Muscle layer of duodenum (tissue), 2 donors: Measurements from ENCODE around the gene TFF2.

Source experiments
- H3K27ac ChIP-seq: one replicate; pipeline ENCODE4 v1.7.0; 2013; ENCODE audit warnings: mild to moderate bottlenecking, low read length
- H3K27me3 ChIP-seq: one replicate; pipeline ENCODE4 v1.7.0; 2013; ENCODE audit warnings: low read depth, mild to moderate bottlenecking, control low read depth, low read length
- H3K36me3 ChIP-seq, 2 donors: one replicate each; pipeline ENCODE4 v1.7.0; 2013; ENCODE audit warnings: low read length in 2 of 2, control low read depth in 1 of 2, mild to moderate bottlenecking in 1 of 2; ENCODE audit not compliant: insufficient read depth in 2 of 2, control insufficient read depth in 1 of 2
- H3K4me1 ChIP-seq, 2 donors: one replicate each; pipeline ENCODE4 v1.7.0; 2013; ENCODE audit warnings: low read length in 2 of 2, mild to moderate bottlenecking in 2 of 2, control low read depth in 1 of 2, moderate library complexity in 1 of 2; ENCODE audit not compliant: insufficient read depth in 2 of 2, control insufficient read depth in 1 of 2
- H3K4me3 ChIP-seq, 2 donors: one replicate each; pipeline ENCODE4 v1.7.0; 2013; ENCODE audit warnings: low read length in 2 of 2, low read depth in 1 of 2, mild to moderate bottlenecking in 1 of 2
- H3K9me3 ChIP-seq, 2 donors: one replicate each; pipeline ENCODE4 v1.7.0; 2013; ENCODE audit warnings: low read length in 2 of 2, control low read depth in 1 of 2, mild to moderate bottlenecking in 1 of 2; ENCODE audit not compliant: control insufficient read depth in 1 of 2
- donor health status: healthy.

TFF2 gene

DNA sequence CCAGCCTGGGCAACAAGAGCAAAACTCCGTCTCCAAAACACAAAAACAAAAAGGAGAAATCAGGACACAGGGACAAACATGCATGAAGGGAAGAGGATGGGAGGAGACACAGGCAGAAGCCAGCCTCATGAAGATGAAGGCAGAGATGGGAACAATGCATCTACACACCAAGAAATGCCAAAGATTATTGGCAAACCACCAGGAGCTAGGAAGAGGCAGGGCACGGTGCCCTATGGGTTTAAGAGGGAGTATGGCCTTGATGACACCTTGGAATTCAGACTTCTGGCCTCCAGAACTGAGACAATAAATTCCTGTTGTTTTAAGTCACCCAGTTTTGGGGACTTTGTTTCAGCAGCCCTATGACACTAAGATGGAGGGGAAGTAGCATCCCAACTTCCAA lies 39.9 kb upstream of the TFF2 start:
- H3K4me3 ChIP-seq = no peak overlapping the region
- no peaks in the 10 kb centered on the region for H3K9me3 ChIP-seq
- H3K4me1 ChIP-seq = no peaks in the 10 kb centered on the region
- H3K27ac ChIP-seq = no peak overlapping the region
- no peaks in the 10 kb centered on the region for H3K27me3 ChIP-seq
- H3K36me3 ChIP-seq = no peaks in the 10 kb centered on the region

DNA sequence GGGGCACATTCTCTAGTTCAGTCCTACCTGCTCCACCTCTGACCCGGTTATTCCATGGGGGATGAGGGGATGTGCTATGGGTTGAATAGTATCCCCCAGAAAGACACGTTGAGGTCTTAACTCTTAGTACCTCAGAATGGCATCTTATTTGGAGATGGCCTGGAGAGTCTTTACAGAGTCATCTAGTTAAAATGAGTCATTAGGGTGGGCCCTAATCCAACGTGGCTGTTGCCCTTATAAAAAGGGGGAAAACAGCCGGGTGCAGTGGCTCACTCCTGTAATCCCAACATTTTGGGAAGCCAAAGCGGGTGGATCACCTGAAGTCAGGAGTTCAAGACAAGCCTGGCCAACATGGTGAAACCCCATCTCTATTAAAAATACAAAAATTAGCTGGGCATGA lies 39.4 kb upstream of the TFF2 start:
- Histone ChIP-seq H3K9me3 (no peaks in the 10 kb centered on the region), H3K4me3 (no peak overlapping the region), H3K36me3 (no peaks in the 10 kb centered on the region), H3K27ac (no peak overlapping the region), H3K4me1 (no peaks in the 10 kb centered on the region), H3K27me3 (no peaks in the 10 kb centered on the region)

DNA sequence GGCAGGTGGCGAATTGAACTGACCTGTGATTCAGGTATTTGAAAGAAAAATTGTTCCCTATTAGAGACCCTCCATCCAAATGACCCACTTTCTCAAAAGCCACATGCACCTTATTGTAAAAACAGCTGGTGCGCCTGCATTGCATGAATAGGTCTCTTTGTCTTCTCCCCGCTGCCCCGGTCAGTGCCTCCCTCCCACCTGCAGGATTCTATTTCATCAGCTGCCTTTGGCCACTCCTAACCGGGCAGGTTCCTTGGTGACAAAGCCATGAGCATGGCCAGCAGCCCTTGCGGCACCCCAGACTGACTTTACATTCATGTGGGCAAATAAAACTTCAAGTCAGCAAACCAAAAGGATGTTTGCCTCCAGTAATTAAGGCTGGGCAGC lies 38.6 kb upstream of the TFF2 start:
- H3K9me3 ChIP-seq = no peaks in the 10 kb centered on the region
- H3K27ac ChIP-seq = peak overlapping the region; percentile 61
- no peaks in the 10 kb centered on the region for H3K36me3 ChIP-seq
- H3K4me3 ChIP-seq = no peak overlapping the region
- no peaks in the 10 kb centered on the region for H3K27me3 ChIP-seq
- H3K4me1 ChIP-seq = no peaks in the 10 kb centered on the region

DNA sequence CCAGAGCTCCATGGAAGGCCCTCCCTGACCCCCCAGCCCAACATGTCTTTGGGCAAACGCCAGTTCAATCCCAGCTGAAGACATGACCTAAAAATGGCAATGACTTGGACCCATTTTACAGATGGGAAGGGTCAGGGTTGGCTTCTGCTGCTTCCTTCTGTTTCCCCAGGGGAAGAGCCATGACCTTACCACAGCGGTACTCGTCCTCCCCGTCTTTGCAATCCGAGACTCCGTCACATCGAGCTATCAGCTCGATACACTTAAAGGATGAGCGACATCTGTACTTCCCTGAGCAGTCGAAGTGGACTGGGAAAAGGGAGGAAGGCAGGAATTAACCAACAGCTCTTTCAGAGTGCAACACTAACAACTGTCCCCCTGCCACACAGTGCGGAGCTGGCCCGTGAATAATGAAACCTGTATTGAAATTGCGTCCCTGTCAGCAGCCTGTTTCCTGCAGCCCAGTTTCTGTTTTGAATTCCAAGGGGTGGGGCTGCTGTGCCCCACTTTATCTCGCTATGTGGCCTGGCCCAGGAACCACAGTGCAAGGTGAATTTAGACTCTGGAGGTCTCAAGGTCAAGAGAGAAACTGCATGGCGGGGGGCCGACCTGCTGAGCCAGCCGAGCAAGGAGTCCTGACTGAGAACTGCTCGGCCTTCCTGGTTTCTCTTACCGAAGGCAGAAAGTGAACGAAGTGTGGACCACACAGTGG lies 38.1 kb upstream of the TFF2 start:
- Histone ChIP-seq H3K27ac (peak overlapping the region; percentile 61), H3K36me3 (no peaks in the 10 kb centered on the region), H3K4me1 (no peaks in the 10 kb centered on the region), H3K9me3 (no peaks in the 10 kb centered on the region), H3K4me3 (peak overlapping the region in 1 of 2 donors; percentile 42), H3K27me3 (no peaks in the 10 kb centered on the region)

DNA sequence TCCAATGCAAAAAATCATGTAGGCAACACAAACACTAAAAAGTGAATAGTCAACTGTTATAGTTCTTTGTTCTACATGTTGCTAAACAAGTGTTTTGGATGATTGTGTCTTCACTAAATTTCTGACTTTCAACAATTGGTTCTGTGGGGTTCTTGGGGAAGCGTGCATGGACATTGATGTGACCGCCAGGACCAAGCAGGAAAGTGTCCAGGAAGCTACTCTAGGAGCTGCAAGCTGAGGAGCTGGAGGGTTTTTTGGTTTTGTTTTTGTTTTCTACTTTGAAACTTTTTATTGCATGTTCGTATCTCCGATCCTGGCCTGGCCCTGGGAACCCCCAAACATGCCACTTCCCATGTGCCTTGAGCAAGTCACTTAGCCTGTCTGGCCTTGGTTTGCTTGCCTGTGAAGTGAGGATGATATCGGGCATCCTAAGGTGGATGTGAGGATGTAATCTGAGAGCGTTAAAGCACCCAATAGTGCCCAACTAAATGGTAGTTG lies 37.1 kb upstream of the TFF2 start:
- H3K27ac ChIP-seq = no peak overlapping the region
- no peaks in the 10 kb centered on the region for H3K36me3 ChIP-seq
- H3K9me3 ChIP-seq = no peaks in the 10 kb centered on the region
- no peaks in the 10 kb centered on the region for H3K27me3 ChIP-seq
- no peak overlapping the region for H3K4me3 ChIP-seq
- no peaks in the 10 kb centered on the region for H3K4me1 ChIP-seq

DNA sequence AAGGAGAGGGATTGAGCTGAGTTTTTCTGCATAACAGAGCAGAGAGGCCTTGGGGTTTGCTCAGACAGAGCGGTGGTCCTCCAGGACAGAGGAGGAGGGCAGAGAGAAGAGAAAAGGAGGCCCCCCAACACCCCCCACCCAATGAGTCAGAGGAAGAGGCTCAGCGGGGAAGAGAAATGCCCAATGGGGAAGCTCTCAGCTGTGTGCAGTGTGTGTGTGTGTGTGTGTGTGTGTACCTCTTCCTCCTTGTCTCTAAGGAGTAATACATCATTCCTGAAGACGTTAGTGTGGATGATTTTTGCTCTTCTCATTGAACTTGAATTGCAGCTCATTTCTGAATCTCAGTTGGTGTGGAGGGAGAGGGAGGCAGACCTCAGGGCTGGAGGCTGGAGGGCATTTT lies 36.4 kb upstream of the TFF2 start:
- H3K4me1 ChIP-seq = no peaks in the 10 kb centered on the region
- no peaks in the 10 kb centered on the region for H3K36me3 ChIP-seq
- H3K4me3 ChIP-seq = no peak overlapping the region
- H3K27ac ChIP-seq = no peak overlapping the region
- H3K27me3 ChIP-seq = no peaks in the 10 kb centered on the region
- H3K9me3 ChIP-seq = peaks cover 0 to 3% of the 10 kb centered on the region in 2 donors

DNA sequence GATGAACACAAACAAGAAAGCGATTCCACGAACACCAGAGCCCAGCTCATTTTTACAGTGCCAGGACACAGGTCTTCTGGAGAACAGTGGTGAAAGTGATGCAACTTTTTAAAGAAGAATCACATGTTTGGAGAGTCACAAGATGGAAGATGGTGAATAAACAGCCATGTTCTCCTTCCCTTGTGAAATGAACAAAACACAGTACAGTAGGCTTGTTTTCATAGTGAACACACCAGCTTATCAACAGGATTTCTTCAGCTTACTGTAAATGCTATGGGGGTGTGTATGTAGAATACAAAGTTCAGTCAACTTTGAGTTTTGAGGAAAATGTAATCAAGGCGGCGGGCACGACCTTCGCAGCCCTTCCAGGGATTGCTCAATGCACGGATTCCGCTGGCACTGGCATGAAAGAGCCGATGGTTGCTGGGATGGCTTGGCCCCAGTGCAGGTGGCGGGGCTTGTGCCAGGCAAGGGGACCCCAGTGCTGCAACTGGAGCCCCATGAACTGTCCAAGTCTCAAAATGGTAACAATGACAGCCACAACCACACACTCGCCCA lies 35.3 kb upstream of the TFF2 start:
- H3K4me1 ChIP-seq = no peaks in the 10 kb centered on the region
- H3K27me3 ChIP-seq = no peaks in the 10 kb centered on the region
- H3K9me3 ChIP-seq = peaks cover 4 to 13% of the 10 kb centered on the region in 2 donors
- no peak overlapping the region for H3K4me3 ChIP-seq
- peak overlapping the region; percentile 73 for H3K27ac ChIP-seq
- no peaks in the 10 kb centered on the region for H3K36me3 ChIP-seq

DNA sequence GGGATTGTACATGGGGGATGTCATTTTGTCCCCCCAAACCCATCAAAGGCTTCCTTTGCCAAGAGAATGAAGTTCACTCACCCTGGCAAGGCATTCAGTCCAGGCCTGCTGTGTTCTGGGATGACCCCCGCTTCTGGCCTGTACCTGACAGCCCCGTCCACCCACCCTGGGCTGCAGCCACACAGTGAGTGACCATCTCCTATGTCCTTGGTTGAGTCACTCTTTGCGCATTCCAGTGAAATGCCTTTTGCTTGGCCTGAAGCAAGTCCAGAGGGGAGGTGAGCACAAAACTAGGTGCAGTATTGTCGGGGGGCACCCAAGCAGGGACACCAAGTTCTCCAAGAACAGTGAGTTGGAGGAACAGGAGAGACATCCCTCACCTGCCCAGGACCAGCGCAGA lies 34.8 kb upstream of the TFF2 start:
- no peak overlapping the region for H3K4me3 ChIP-seq
- H3K36me3 ChIP-seq = no peaks in the 10 kb centered on the region
- H3K9me3 ChIP-seq = peaks cover 4 to 13% of the 10 kb centered on the region in 2 donors
- H3K27me3 ChIP-seq = no peaks in the 10 kb centered on the region
- no peaks in the 10 kb centered on the region for H3K4me1 ChIP-seq
- H3K27ac ChIP-seq = peak overlapping the region; percentile 73

DNA sequence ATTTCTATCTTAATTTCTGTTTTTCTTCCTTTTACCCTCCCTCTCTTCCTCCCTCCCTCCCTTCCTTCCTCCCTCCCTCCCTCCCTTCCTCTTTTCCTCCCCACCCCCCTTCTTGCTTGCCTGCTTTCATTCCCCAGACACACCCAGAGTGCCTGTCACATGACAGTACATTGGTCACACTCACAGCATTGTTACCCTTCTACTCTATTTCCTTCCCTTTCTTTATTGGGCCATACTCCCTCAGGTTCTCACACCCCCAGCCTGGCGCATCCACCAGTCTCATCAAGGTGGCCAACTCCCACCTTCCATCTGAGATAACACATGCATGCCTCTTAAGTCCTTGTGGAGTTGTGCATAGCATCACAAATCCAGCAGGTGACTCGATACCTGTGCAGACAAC lies 34.2 kb upstream of the TFF2 start:
- H3K36me3 ChIP-seq = no peaks in the 10 kb centered on the region
- no peaks in the 10 kb centered on the region for H3K27me3 ChIP-seq
- no peaks in the 10 kb centered on the region for H3K4me1 ChIP-seq
- peaks cover 4 to 13% of the 10 kb centered on the region in 2 donors for H3K9me3 ChIP-seq
- H3K27ac ChIP-seq = no peak overlapping the region
- H3K4me3 ChIP-seq = no peak overlapping the region

DNA sequence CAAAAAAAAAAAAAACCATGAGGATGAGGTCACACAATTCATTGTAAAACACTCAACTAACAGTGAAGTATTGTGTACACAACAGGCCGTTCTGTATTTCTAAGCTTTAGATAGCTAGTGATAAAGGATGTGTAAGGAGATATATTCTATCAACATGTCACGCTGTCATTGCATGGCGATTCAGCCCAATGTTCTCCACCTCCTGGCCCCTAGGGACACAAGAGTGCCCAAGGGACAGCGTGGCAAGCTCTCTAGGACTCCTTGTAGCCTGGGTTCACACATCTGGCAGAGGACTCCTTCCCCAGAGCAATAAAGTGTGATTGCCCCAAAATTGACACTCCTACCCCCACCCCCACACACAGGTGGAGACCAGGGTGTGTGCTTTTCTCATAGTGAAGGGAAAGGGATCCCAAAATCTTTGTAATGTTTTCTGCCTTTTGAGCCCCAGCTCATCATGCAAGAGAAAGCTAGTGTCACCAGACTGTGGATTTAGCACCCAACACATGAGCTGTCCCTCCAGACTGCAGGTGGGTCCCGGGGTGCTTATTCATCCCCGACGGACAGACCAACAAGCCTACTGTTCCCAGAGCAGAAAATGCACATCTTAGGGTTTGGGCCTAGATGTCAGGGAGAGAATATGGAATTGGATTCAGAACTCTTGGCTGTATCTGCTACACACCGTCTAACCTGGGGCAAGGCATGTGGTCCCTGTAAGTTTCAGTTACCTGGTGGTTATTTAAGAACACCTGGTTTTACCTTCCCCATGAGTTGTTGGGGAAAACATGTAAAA lies 33.6 kb upstream of the TFF2 start:
- Histone ChIP-seq H3K4me3 (no peak overlapping the region), H3K27me3 (no peaks in the 10 kb centered on the region), H3K4me1 (no peaks in the 10 kb centered on the region), H3K9me3 (peaks cover 4 to 13% of the 10 kb centered on the region in 2 donors), H3K27ac (no peak overlapping the region), H3K36me3 (no peaks in the 10 kb centered on the region)

DNA sequence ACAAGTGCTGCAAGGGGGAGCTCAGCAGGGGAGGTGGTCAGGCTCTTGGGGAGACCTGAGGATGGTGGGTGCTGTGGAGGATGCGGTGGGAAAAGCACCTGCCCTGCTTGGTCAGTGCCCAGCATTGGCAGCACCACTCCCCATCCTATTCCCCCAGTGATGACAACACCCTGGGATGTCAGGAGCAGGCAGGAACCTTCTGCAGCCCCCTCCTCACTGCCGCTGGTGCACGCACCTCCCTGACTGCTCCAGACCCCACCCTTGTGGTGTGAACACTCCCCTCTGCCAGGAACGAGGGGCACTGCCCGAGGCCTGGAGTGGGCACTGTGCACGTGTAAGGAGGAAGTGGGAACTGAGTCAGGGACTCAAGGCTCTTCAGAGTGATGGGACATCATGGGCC lies 32.5 kb upstream of the TFF2 start:
- H3K27ac ChIP-seq = no peak overlapping the region
- H3K4me3 ChIP-seq = no peak overlapping the region
- H3K4me1 ChIP-seq = no peaks in the 10 kb centered on the region
- H3K36me3 ChIP-seq = no peaks in the 10 kb centered on the region
- no peaks in the 10 kb centered on the region for H3K27me3 ChIP-seq
- peaks cover 4 to 13% of the 10 kb centered on the region in 2 donors for H3K9me3 ChIP-seq
